RWPE2 (cell line): ENCODE data around the gene AIMP2.

Experiments
- ATAC-seq: fragments of 200-7000 bp; cut with Tn5 transposase; 3 replicates; pipeline ENCODE4 v1.9.1; 2021; ENCODE audit warnings: low read depth
- DNase-seq: peaks from one replicate; pipeline ENCODE4 v3.0.0-alpha.2; 2020; ENCODE audit warnings: low spot score
- H3K27ac ChIP-seq: fragments of 450-650 bp; 2 replicates; pipeline ENCODE4 v1.5.1; 2017; ENCODE audit warnings: mild to moderate bottlenecking; ENCODE audit not compliant: poor library complexity, severe bottlenecking
- H3K27me3 ChIP-seq: fragments of 250-450 bp; sonication (Bioruptor Pico); 2 replicates; pipeline ENCODE4 v1.5.1; 2021; ENCODE audit warnings: mild to moderate bottlenecking, moderate library complexity; ENCODE audit not compliant: insufficient read depth, poor library complexity, severe bottlenecking
- H3K36me3 ChIP-seq: fragments of 250-450 bp; sonication (Bioruptor Pico); 2 replicates; pipeline ENCODE4 v1.5.1; 2020; ENCODE audit warnings: low read depth, mild to moderate bottlenecking, moderate library complexity
- H3K4me1 ChIP-seq: fragments of 250-450 bp; sonication (Bioruptor Pico); 2 replicates; pipeline ENCODE4 v1.5.1; 2021; ENCODE audit warnings: mild to moderate bottlenecking, moderate library complexity; ENCODE audit not compliant: insufficient read depth, poor library complexity, severe bottlenecking
- H3K4me3 ChIP-seq: fragments of 250-450 bp; sonication (Bioruptor Pico); 2 replicates; pipeline ENCODE4 v1.5.1; 2021; ENCODE audit warnings: mild to moderate bottlenecking, moderate library complexity; ENCODE audit not compliant: severe bottlenecking
- H3K9me3 ChIP-seq: fragments of 250-450 bp; sonication (Bioruptor Pico); 2 replicates; pipeline ENCODE4 v1.5.1; 2021; ENCODE audit warnings: mild to moderate bottlenecking, moderate library complexity; ENCODE audit not compliant: severe bottlenecking
- TF ChIP-seq, protein P1 (sequence below): fragments of 450-650 bp; IDR thresholded peaks from one replicate; pipeline ENCODE4 v1.5.1; 2017; ENCODE audit warnings: mild to moderate bottlenecking, moderate library complexity; ENCODE audit not compliant: poor library complexity, severe bottlenecking

The AIMP2 gene

GRCh38 chr7:6027806-6028365, 18.8 kb downstream of the AIMP2 start:
- H3K4me1 ChIP-seq: no peaks in the 10 kb centered on the region
- TF ChIP-seq, protein P1, sequence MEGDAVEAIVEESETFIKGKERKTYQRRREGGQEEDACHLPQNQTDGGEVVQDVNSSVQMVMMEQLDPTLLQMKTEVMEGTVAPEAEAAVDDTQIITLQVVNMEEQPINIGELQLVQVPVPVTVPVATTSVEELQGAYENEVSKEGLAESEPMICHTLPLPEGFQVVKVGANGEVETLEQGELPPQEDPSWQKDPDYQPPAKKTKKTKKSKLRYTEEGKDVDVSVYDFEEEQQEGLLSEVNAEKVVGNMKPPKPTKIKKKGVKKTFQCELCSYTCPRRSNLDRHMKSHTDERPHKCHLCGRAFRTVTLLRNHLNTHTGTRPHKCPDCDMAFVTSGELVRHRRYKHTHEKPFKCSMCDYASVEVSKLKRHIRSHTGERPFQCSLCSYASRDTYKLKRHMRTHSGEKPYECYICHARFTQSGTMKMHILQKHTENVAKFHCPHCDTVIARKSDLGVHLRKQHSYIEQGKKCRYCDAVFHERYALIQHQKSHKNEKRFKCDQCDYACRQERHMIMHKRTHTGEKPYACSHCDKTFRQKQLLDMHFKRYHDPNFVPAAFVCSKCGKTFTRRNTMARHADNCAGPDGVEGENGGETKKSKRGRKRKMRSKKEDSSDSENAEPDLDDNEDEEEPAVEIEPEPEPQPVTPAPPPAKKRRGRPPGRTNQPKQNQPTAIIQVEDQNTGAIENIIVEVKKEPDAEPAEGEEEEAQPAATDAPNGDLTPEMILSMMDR: no peak
- H3K27me3 ChIP-seq: no peaks in the 10 kb centered on the region
- H3K4me3 ChIP-seq: no peak overlapping the region
- ATAC-seq (no peak), DNase-seq (no peak)
- no peak overlapping the region for H3K27ac ChIP-seq
- no peaks in the 10 kb centered on the region for H3K9me3 ChIP-seq
- peaks cover 96% of the 10 kb centered on the region for H3K36me3 ChIP-seq

DNA sequence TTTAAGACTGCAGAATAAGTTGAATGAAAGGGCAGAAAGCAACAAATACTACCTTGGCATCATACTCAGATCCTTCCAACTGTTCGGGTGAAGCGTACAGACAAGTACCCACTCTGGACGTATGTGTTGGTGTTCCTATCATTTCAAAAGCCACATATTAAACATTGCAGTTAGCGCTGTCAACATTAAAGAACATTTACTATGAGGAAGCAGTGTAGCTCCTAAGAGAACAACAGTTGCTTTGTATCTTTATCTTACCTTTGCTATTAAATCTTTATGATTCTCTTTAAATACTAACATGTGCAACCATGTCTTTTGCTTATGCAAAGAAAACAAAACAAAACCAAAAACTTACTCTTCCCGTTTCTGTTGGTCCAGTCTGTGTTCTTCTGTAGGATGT, 19.5 kb downstream of the AIMP2 start:
- Histone ChIP-seq H3K4me1 (no peaks in the 10 kb centered on the region), H3K27ac (no peak overlapping the region), H3K36me3 (peaks cover 94% of the 10 kb centered on the region), H3K4me3 (no peak overlapping the region), H3K27me3 (no peaks in the 10 kb centered on the region), H3K9me3 (no peaks in the 10 kb centered on the region)
- DNase-seq: no peak
- no peak for ATAC-seq
- TF ChIP-seq, protein P1: no peak

GRCh38 chr7:6030988-6031387, 21.9 kb downstream of the AIMP2 start, which contains the start of gene ANKRD61:
Gene ANKRD61 (plus strand): TSS chr7:6031376. CDS start chr7:6031376, 0 bp downstream.
- H3K9me3 ChIP-seq: no peaks in the 10 kb centered on the region
- DNase-seq (no peak), ATAC-seq (no peak)
- TF ChIP-seq, protein P1: no peak
- no peak within 1 kb of the TSS for H3K4me3 ChIP-seq
- peaks cover 95% of the 10 kb centered on the region for H3K36me3 ChIP-seq
- H3K27ac ChIP-seq: no peak within 1 kb of the TSS
- H3K27me3 ChIP-seq: no peaks in the 10 kb centered on the region
- H3K4me1 ChIP-seq: no peaks in the 10 kb centered on the region

DNA sequence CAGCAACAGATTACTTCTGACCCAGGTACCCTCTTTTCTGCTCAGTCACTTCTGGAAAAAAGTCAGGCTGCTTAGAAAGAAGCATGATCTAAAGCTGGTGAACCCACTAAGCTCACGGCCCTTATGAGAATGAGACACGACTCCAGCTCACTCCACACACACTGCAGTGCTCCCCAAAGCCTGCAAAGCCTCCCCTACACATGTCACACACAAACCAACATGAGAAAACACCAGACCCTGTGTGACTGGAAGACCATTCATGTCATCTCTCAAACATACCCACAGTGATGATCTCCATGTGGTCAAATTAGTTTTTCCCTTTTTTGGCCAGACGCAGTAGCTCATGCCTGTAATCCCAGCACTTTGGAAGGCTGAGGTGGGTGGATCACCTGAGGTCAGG, 22.5 kb downstream of the AIMP2 start:
- Histone ChIP-seq H3K9me3 (no peaks in the 10 kb centered on the region), H3K27me3 (no peaks in the 10 kb centered on the region), H3K36me3 (peaks cover 95% of the 10 kb centered on the region), H3K27ac (no peak overlapping the region), H3K4me1 (no peaks in the 10 kb centered on the region), H3K4me3 (no peak overlapping the region)
- no peak for ATAC-seq
- TF ChIP-seq, protein P1: no peak
- no peak for DNase-seq

DNA sequence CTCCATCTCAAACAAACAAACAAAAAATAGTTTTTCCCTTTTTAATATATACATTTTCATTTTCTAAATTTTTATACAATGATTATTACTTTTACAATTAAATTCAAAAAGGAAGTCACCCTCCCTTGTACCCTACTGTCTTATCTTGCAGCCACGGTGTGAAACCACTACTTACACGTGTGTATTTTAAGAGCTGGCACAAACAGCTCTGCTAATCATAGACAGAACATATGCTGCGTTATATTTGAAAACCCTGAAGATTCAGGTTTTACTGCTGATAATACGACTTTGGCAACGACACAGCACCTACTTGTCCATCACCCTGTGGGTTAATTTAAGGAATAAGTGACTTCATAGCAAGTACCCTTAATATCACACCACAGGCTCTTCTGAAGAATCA, 23.1 kb downstream of the AIMP2 start:
- no peak overlapping the region for H3K27ac ChIP-seq
- no peaks in the 10 kb centered on the region for H3K9me3 ChIP-seq
- H3K36me3 ChIP-seq: peaks cover 95% of the 10 kb centered on the region
- ATAC-seq (no peak), DNase-seq (no peak)
- TF ChIP-seq, protein P1: no peak
- H3K27me3 ChIP-seq: no peaks in the 10 kb centered on the region
- no peak overlapping the region for H3K4me3 ChIP-seq
- no peaks in the 10 kb centered on the region for H3K4me1 ChIP-seq
